Smooth muscle cell (in vitro differentiated cells): ENCODE data around the gene MEDAG. TPM values are rescaled to one million over a fixed set of nuclear protein-coding genes. Genes with fewer than 3 reads are reported as not detected.

ENCODE experiments used
- DNase-seq: peaks from one replicate; lab custom pipeline; 2025; ENCODE audit not compliant: unreplicated experiment; lab: John Stamatoyannopoulos, UW
- H2AFZ ChIP-seq: fragments of 200-600 bp; sonication (generic); 2 replicates; pipeline ENCODE4 v1.6.0; 2016; ENCODE audit warnings: antibody characterized with exemption, low read depth, mild to moderate bottlenecking
- H3F3A ChIP-seq: fragments of 200-600 bp; sonication (generic); 2 replicates; pipeline ENCODE4 v1.6.0; 2017; ENCODE audit warnings: antibody characterized with exemption, low read depth
- H3K27ac ChIP-seq: fragments of 200-600 bp; sonication (generic); 2 replicates; pipeline ENCODE4 v1.5.1; 2016; ENCODE audit warnings: low read depth, mild to moderate bottlenecking
- H3K27me3 ChIP-seq: fragments of 200-600 bp; sonication (generic); 2 replicates; pipeline ENCODE4 v1.6.1; 2016; ENCODE audit warnings: low read depth, mild to moderate bottlenecking
- H3K36me3 ChIP-seq: fragments of 200-600 bp; sonication (generic); 2 replicates; pipeline ENCODE4 v1.5.1; 2016; ENCODE audit warnings: low read depth
- H3K4me1 ChIP-seq: fragments of 200-600 bp; sonication (generic); 2 replicates; pipeline ENCODE4 v1.5.1; 2016; ENCODE audit warnings: low read depth
- H3K4me2 ChIP-seq: fragments of 200-600 bp; sonication (generic); 2 replicates; pipeline ENCODE4 v1.6.0; 2016; ENCODE audit warnings: mild to moderate bottlenecking
- H3K4me3 ChIP-seq: fragments of 200-600 bp; sonication (generic); 2 replicates; pipeline ENCODE4 v1.5.1; 2016; ENCODE audit warnings: mild to moderate bottlenecking
- H3K79me2 ChIP-seq: fragments of 200-600 bp; sonication (generic); 2 replicates; pipeline ENCODE4 v1.6.0; 2016; ENCODE audit warnings: low read depth, mild to moderate bottlenecking
- H3K9ac ChIP-seq: fragments of 200-600 bp; sonication (generic); 2 replicates; pipeline ENCODE4 v1.6.0; 2016; ENCODE audit warnings: low read depth
- H3K9me3 ChIP-seq: fragments of 200-600 bp; sonication (generic); replicated peaks from 2 replicates; pipeline ENCODE4 v1.5.1; 2016; ENCODE audit warnings: low read depth
- H4K20me1 ChIP-seq: fragments of 200-600 bp; sonication (generic); 2 replicates; pipeline ENCODE4 v1.6.0; 2016; ENCODE audit warnings: low read depth
- CTCF ChIP-seq: fragments of 200-600 bp; sonication (generic); IDR thresholded peaks from 2 replicates; pipeline ENCODE4 v1.5.1; 2017; ENCODE audit warnings: borderline replicate concordance, mild to moderate bottlenecking, antibody characterized with exemption; ENCODE audit not compliant: insufficient read depth, poor library complexity, severe bottlenecking
- WGBS: methylation state at CpG from one replicate; pipeline ENCODE4 v1.1.7; 2016; ENCODE audit warnings: low lambda C conversion rate; 5-methylcytosine and 5-hydroxymethylcytosine counted together
- polyA plus RNA-seq: library from polyadenylated mRNA; unstranded; fragments of >200 nt; fragmentation: Nextera tagmentation; extraction: Ambion mirVana; gene quantifications from 2 replicates; pipeline ENCODE4 v1.2.1, GENCODE V29; 2016
- total RNA-seq: library from RNA; depleted of rRNA; stranded (reverse); fragments of >200 nt; gene quantifications from 2 replicates; pipeline ENCODE4 v1.2.3, GENCODE V29; 2014

Gene MEDAG
- total and polyA plus RNA-seq, 2 experiments from 2014 or later: not detected

- Histone ChIP-seq H3K36me3 (no peaks in the 10 kb centered on the region), H3F3A (peaks cover 46% of the 10 kb centered on the region), H4K20me1 (no peaks in the 10 kb centered on the region), H3K4me2 (peak overlapping the region; percentile 70), H3K27ac (peak overlapping the region; percentile 99), H3K9ac (peak overlapping the region; percentile 81), H3K9me3 (no peaks in the 10 kb centered on the region), H3K4me3 (no peak overlapping the region), H3K4me1 (peaks cover 36% of the 10 kb centered on the region), H3K79me2 (no peaks in the 10 kb centered on the region), H3K27me3 (no peaks in the 10 kb centered on the region), H2AFZ (peak overlapping the region; percentile 18)
- no peak for DNase-seq
- no peak for TF ChIP-seq CTCF
- WGBS: 3% methylated on average over 6 of the region's 6 CpGs
Measured at GRCh38 chr13:30872685-30873461, 33.2 kb upstream of the MEDAG start.

- TF ChIP-seq CTCF: no peak
- Histone ChIP-seq H3K9me3 (no peaks in the 10 kb centered on the region), H3K4me2 (peak overlapping the region; percentile 40), H3K4me1 (peaks cover 36% of the 10 kb centered on the region), H3K4me3 (no peak overlapping the region), H3K36me3 (no peaks in the 10 kb centered on the region), H3K27ac (peak overlapping the region; percentile 99), H3K79me2 (no peaks in the 10 kb centered on the region), H4K20me1 (no peaks in the 10 kb centered on the region), H3F3A (peaks cover 40% of the 10 kb centered on the region), H3K9ac (peak overlapping the region; percentile 81), H2AFZ (peak overlapping the region; percentile 77), H3K27me3 (no peaks in the 10 kb centered on the region)
- WGBS: 46% methylated on average over 5 of the region's 5 CpGs
- no peak for DNase-seq
Measured at GRCh38 chr13:30873499-30873898, 32.6 kb upstream of the MEDAG start.

GRCh38 chr13:30874111-30874510, 32.0 kb upstream of the MEDAG start:
- H3K4me3 ChIP-seq: no peak overlapping the region
- H3K27ac ChIP-seq: peak overlapping the region; percentile 99
- no peaks in the 10 kb centered on the region for H3K36me3 ChIP-seq
- peaks cover 34% of the 10 kb centered on the region for H3F3A ChIP-seq
- TF ChIP-seq CTCF: no peak
- no peak for DNase-seq
- H3K4me2 ChIP-seq: peak overlapping the region; percentile 40
- peak overlapping the region; percentile 81 for H3K9ac ChIP-seq
- WGBS: 71% methylated on average over 6 of the region's 6 CpGs
- H2AFZ ChIP-seq: peak overlapping the region; percentile 77
- no peaks in the 10 kb centered on the region for H4K20me1 ChIP-seq
- H3K27me3 ChIP-seq: no peaks in the 10 kb centered on the region
- no peaks in the 10 kb centered on the region for H3K9me3 ChIP-seq
- peaks cover 34% of the 10 kb centered on the region for H3K4me1 ChIP-seq
- no peaks in the 10 kb centered on the region for H3K79me2 ChIP-seq

- no peaks in the 10 kb centered on the region for H3K27me3 ChIP-seq
- 73% methylated on average over 6 of the region's 6 CpGs for WGBS
- peak overlapping the region; percentile 77 for H2AFZ ChIP-seq
- H3K9ac ChIP-seq: no peak overlapping the region
- H3K79me2 ChIP-seq: no peaks in the 10 kb centered on the region
- no peaks in the 10 kb centered on the region for H3K9me3 ChIP-seq
- H3K4me1 ChIP-seq: peaks cover 30% of the 10 kb centered on the region
- H3K27ac ChIP-seq: peak overlapping the region; percentile 99
- no peaks in the 10 kb centered on the region for H3K36me3 ChIP-seq
- H3K4me2 ChIP-seq: no peak overlapping the region
- H4K20me1 ChIP-seq: no peaks in the 10 kb centered on the region
- peaks cover 30% of the 10 kb centered on the region for H3F3A ChIP-seq
- TF ChIP-seq CTCF: no peak
- no peak for DNase-seq
- H3K4me3 ChIP-seq: no peak overlapping the region
Measured at GRCh38 chr13:30874561-30874960, 31.5 kb upstream of the MEDAG start.
